Smooth muscle cell (in vitro differentiated cells): ENCODE data around the gene PLAU. TPM values are rescaled to one million over a fixed set of nuclear protein-coding genes. Genes with fewer than 3 reads are reported as not detected.
"Not testable (repeated sequence)": the region's sequence is repeated elsewhere in the genome, so short reads cannot be mapped to it uniquely, and the experiment has no call there.

ENCODE experiments used
- DNase-seq: peaks from one replicate; lab custom pipeline; 2025; ENCODE audit not compliant: unreplicated experiment; lab: John Stamatoyannopoulos, UW
- H2AFZ ChIP-seq: fragments of 200-600 bp; sonication (generic); 2 replicates; pipeline ENCODE4 v1.6.0; 2016; ENCODE audit warnings: antibody characterized with exemption, low read depth, mild to moderate bottlenecking
- H3F3A ChIP-seq: fragments of 200-600 bp; sonication (generic); 2 replicates; pipeline ENCODE4 v1.6.0; 2017; ENCODE audit warnings: antibody characterized with exemption, low read depth
- H3K27ac ChIP-seq: fragments of 200-600 bp; sonication (generic); 2 replicates; pipeline ENCODE4 v1.5.1; 2016; ENCODE audit warnings: low read depth, mild to moderate bottlenecking
- H3K27me3 ChIP-seq: fragments of 200-600 bp; sonication (generic); 2 replicates; pipeline ENCODE4 v1.6.1; 2016; ENCODE audit warnings: low read depth, mild to moderate bottlenecking
- H3K36me3 ChIP-seq: fragments of 200-600 bp; sonication (generic); 2 replicates; pipeline ENCODE4 v1.5.1; 2016; ENCODE audit warnings: low read depth
- H3K4me1 ChIP-seq: fragments of 200-600 bp; sonication (generic); 2 replicates; pipeline ENCODE4 v1.5.1; 2016; ENCODE audit warnings: low read depth
- H3K4me2 ChIP-seq: fragments of 200-600 bp; sonication (generic); 2 replicates; pipeline ENCODE4 v1.6.0; 2016; ENCODE audit warnings: mild to moderate bottlenecking
- H3K4me3 ChIP-seq: fragments of 200-600 bp; sonication (generic); 2 replicates; pipeline ENCODE4 v1.5.1; 2016; ENCODE audit warnings: mild to moderate bottlenecking
- H3K79me2 ChIP-seq: fragments of 200-600 bp; sonication (generic); 2 replicates; pipeline ENCODE4 v1.6.0; 2016; ENCODE audit warnings: low read depth, mild to moderate bottlenecking
- H3K9ac ChIP-seq: fragments of 200-600 bp; sonication (generic); 2 replicates; pipeline ENCODE4 v1.6.0; 2016; ENCODE audit warnings: low read depth
- H3K9me3 ChIP-seq: fragments of 200-600 bp; sonication (generic); replicated peaks from 2 replicates; pipeline ENCODE4 v1.5.1; 2016; ENCODE audit warnings: low read depth
- H4K20me1 ChIP-seq: fragments of 200-600 bp; sonication (generic); 2 replicates; pipeline ENCODE4 v1.6.0; 2016; ENCODE audit warnings: low read depth
- CTCF ChIP-seq: fragments of 200-600 bp; sonication (generic); IDR thresholded peaks from 2 replicates; pipeline ENCODE4 v1.5.1; 2017; ENCODE audit warnings: borderline replicate concordance, mild to moderate bottlenecking, antibody characterized with exemption; ENCODE audit not compliant: insufficient read depth, poor library complexity, severe bottlenecking
- WGBS: methylation state at CpG from one replicate; pipeline ENCODE4 v1.1.7; 2016; ENCODE audit warnings: low lambda C conversion rate; 5-methylcytosine and 5-hydroxymethylcytosine counted together
- polyA plus RNA-seq: library from polyadenylated mRNA; unstranded; fragments of >200 nt; fragmentation: Nextera tagmentation; extraction: Ambion mirVana; gene quantifications from 2 replicates; pipeline ENCODE4 v1.2.1, GENCODE V29; 2016
- total RNA-seq: library from RNA; depleted of rRNA; stranded (reverse); fragments of >200 nt; gene quantifications from 2 replicates; pipeline ENCODE4 v1.2.3, GENCODE V29; 2014

Gene PLAU
- total and polyA plus RNA-seq, 2 experiments from 2014 or later = 9.2 to 10.7 TPM

GRCh38 chr10:73916761-73917470, 6.0 kb downstream of the PLAU start:
- Histone ChIP-seq H3K27ac (no peak overlapping the region), H3K36me3 (no peaks in the 10 kb centered on the region), H3K4me1 (no peaks in the 10 kb centered on the region), H3K4me2 (no peak overlapping the region), H3K9ac (no peak overlapping the region), H3K27me3 (no peaks in the 10 kb centered on the region), H3K9me3 (no peaks in the 10 kb centered on the region), H3F3A (no peaks in the 10 kb centered on the region), H4K20me1 (no peaks in the 10 kb centered on the region), H3K79me2 (no peaks in the 10 kb centered on the region), H3K4me3 (no peak overlapping the region), H2AFZ (no peak overlapping the region)
- no peak for DNase-seq
- no peak for TF ChIP-seq CTCF
- 90% methylated on average over 5 of the region's 5 CpGs for WGBS

GRCh38 chr10:73917566-73918305, 6.8 kb downstream of the PLAU start:
- no peak overlapping the region for H3K4me3 ChIP-seq
- no peak overlapping the region for H3K27ac ChIP-seq
- H3K4me1 ChIP-seq = no peaks in the 10 kb centered on the region
- H3F3A ChIP-seq = no peaks in the 10 kb centered on the region
- H3K27me3 ChIP-seq = no peaks in the 10 kb centered on the region
- no peaks in the 10 kb centered on the region for H4K20me1 ChIP-seq
- H3K4me2 ChIP-seq = no peak overlapping the region
- H3K9ac ChIP-seq = no peak overlapping the region
- no peak for DNase-seq
- no peaks in the 10 kb centered on the region for H3K36me3 ChIP-seq
- WGBS = 94% methylated on average over 3 of the region's 3 CpGs
- H3K9me3 ChIP-seq = no peaks in the 10 kb centered on the region
- no peak for TF ChIP-seq CTCF
- H2AFZ ChIP-seq = no peak overlapping the region
- no peaks in the 10 kb centered on the region for H3K79me2 ChIP-seq

- not testable (repeated sequence) for H3K27me3 ChIP-seq, H4K20me1 ChIP-seq, H3K4me3 ChIP-seq, H3K9ac ChIP-seq, H3K36me3 ChIP-seq, H3K79me2 ChIP-seq, H2AFZ ChIP-seq, DNase-seq, H3K4me2 ChIP-seq, H3K9me3 ChIP-seq, H3K4me1 ChIP-seq, H3F3A ChIP-seq
- 70% methylated on average over 8 of the region's 8 CpGs for WGBS
- peak overlapping the region; percentile 52 for H3K27ac ChIP-seq
Observed at GRCh38 chr10:73919481-73919880, 8.5 kb downstream of the PLAU start.

GRCh38 chr10:73920089-73920488, 9.2 kb downstream of the PLAU start:
- 34% methylated on average over 4 of the region's 4 CpGs for WGBS
- Histone ChIP-seq H3K79me2 (no peaks in the 10 kb centered on the region), H3K36me3 (no peaks in the 10 kb centered on the region), H3K4me3 (no peak overlapping the region), H3K27ac (peak overlapping the region; percentile 52), H3F3A (no peaks in the 10 kb centered on the region), H4K20me1 (no peaks in the 10 kb centered on the region), H3K4me1 (peaks cover 12% of the 10 kb centered on the region), H3K9ac (peak overlapping the region; percentile 34), H3K9me3 (no peaks in the 10 kb centered on the region), H2AFZ (peak overlapping the region; percentile 78), H3K4me2 (no peak overlapping the region), H3K27me3 (no peaks in the 10 kb centered on the region)
- DNase-seq = no peak
- TF ChIP-seq CTCF = no peak
